Skeletal muscle tissue (tissue), 4 donors: ENCODE measurements around the gene VPS29. TPM values are rescaled to one million over a fixed set of nuclear protein-coding genes. Genes with fewer than 3 reads are reported as not detected.

Experiments used
- H3K27ac ChIP-seq: one replicate; pipeline ENCODE4 v1.7.0; 2013; ENCODE audit warnings: mild to moderate bottlenecking, low read depth, low read length, inconsistent platforms
- H3K27me3 ChIP-seq, 3 donors: one replicate each; pipeline ENCODE4 v1.7.0; 2013; ENCODE audit warnings: low read length in 3 of 3; ENCODE audit not compliant: control insufficient read depth in 3 of 3, insufficient read depth in 3 of 3
- H3K36me3 ChIP-seq, 3 donors: one replicate each; pipeline ENCODE4 v1.7.0; 2013; ENCODE audit warnings: low read length in 3 of 3; ENCODE audit not compliant: control insufficient read depth in 3 of 3, insufficient read depth in 3 of 3
- H3K4me1 ChIP-seq, 3 donors: one replicate each; pipeline ENCODE4 v1.7.0; 2013; ENCODE audit warnings: low read length in 3 of 3, mild to moderate bottlenecking in 3 of 3; ENCODE audit not compliant: control insufficient read depth in 3 of 3, insufficient read depth in 3 of 3
- H3K4me3 ChIP-seq, 3 donors: one replicate each; pipeline ENCODE4 v1.7.0; 2013; ENCODE audit warnings: low read length in 3 of 3
- H3K9ac ChIP-seq, 3 donors: one replicate each; pipeline ENCODE4 v1.7.0; 2013; ENCODE audit warnings: low read length in 3 of 3, mild to moderate bottlenecking in 3 of 3, moderate library complexity in 2 of 3, low read depth in 1 of 3
- H3K9me3 ChIP-seq, 3 donors: one replicate each; pipeline ENCODE4 v1.7.0; 2013; ENCODE audit warnings: low read length in 3 of 3; ENCODE audit not compliant: control insufficient read depth in 3 of 3
- total RNA-seq: library from RNA; depleted of rRNA; stranded (reverse); fragments of >200 nt; gene quantifications from one replicate; pipeline ENCODE4 v1.2.3, GENCODE V29; 2014
- donor health status: Osteomylitis.

VPS29 gene
- total RNA-seq, 1 donor from 2014 or later: 73.1 TPM

GRCh38 chr12:110543252-110543959 lies 41.5 kb upstream of the VPS29 start:
- H3K9ac ChIP-seq: peak overlapping the region; percentile 41 to 69 (median 65)
- no peaks in the 10 kb centered on the region for H3K27me3 ChIP-seq
- peaks cover 51 to 58% (median 56%) of the 10 kb centered on the region in 3 donors for H3K4me1 ChIP-seq
- peak overlapping the region; percentile 81 for H3K27ac ChIP-seq
- peaks cover 2 to 18% (median 7%) of the 10 kb centered on the region in 3 donors for H3K36me3 ChIP-seq
- H3K9me3 ChIP-seq: no peaks in the 10 kb centered on the region
- peak overlapping the region; percentile 5 to 46 (median 6) for H3K4me3 ChIP-seq

- Histone ChIP-seq H3K27ac (peak overlapping the region; percentile 87), H3K9me3 (no peaks in the 10 kb centered on the region), H3K4me3 (no peak overlapping the region), H3K36me3 (peaks cover 8 to 27% (median 17%) of the 10 kb centered on the region in 3 donors), H3K27me3 (no peaks in the 10 kb centered on the region), H3K9ac (peak overlapping the region in 2 of 3 donors; percentile 59 to 70), H3K4me1 (peaks cover 56 to 61% (median 60%) of the 10 kb centered on the region in 3 donors)
Observed at GRCh38 chr12:110540048-110540447, 38.1 kb upstream of the VPS29 start.

- Histone ChIP-seq H3K27me3 (no peaks in the 10 kb centered on the region), H3K27ac (peak overlapping the region; percentile 87), H3K4me3 (no peak overlapping the region), H3K9me3 (no peaks in the 10 kb centered on the region), H3K36me3 (peaks cover 8 to 27% (median 17%) of the 10 kb centered on the region in 3 donors), H3K9ac (peak overlapping the region in 2 of 3 donors; percentile 59 to 70), H3K4me1 (peaks cover 54 to 59% (median 59%) of the 10 kb centered on the region in 3 donors)
Observed at GRCh38 chr12:110538869-110539622, 37.1 kb upstream of the VPS29 start.

GRCh38 chr12:110537605-110538409 lies 35.9 kb upstream of the VPS29 start:
- peaks cover 8 to 30% (median 19%) of the 10 kb centered on the region in 3 donors for H3K36me3 ChIP-seq
- no peaks in the 10 kb centered on the region for H3K9me3 ChIP-seq
- H3K4me1 ChIP-seq: peaks cover 47 to 54% (median 48%) of the 10 kb centered on the region in 3 donors
- peak overlapping the region in 2 of 3 donors; percentile 63 to 70 for H3K9ac ChIP-seq
- H3K4me3 ChIP-seq: peak overlapping the region in 1 of 3 donors; percentile 34
- peak overlapping the region; percentile 87 for H3K27ac ChIP-seq
- H3K27me3 ChIP-seq: no peaks in the 10 kb centered on the region

- Histone ChIP-seq H3K36me3 (peaks cover 8 to 30% (median 23%) of the 10 kb centered on the region in 3 donors), H3K27ac (peak overlapping the region; percentile 87), H3K4me1 (peaks cover 46 to 55% (median 49%) of the 10 kb centered on the region in 3 donors), H3K9me3 (no peaks in the 10 kb centered on the region), H3K4me3 (no peak overlapping the region), H3K9ac (peak overlapping the region; percentile 26 to 63 (median 58)), H3K27me3 (no peaks in the 10 kb centered on the region)
Observed at GRCh38 chr12:110536834-110537604, 35.1 kb upstream of the VPS29 start.

- Histone ChIP-seq H3K4me3 (no peak overlapping the region), H3K27me3 (no peaks in the 10 kb centered on the region), H3K9me3 (no peaks in the 10 kb centered on the region), H3K4me1 (peaks cover 46 to 58% (median 49%) of the 10 kb centered on the region in 3 donors), H3K36me3 (peaks cover 10 to 35% (median 29%) of the 10 kb centered on the region in 3 donors), H3K27ac (no peak overlapping the region), H3K9ac (no peak overlapping the region)
Observed at GRCh38 chr12:110534811-110535210, 32.9 kb upstream of the VPS29 start.

GRCh38 chr12:110533607-110534006 lies 31.7 kb upstream of the VPS29 start:
- Histone ChIP-seq H3K27me3 (no peaks in the 10 kb centered on the region), H3K36me3 (peaks cover 11 to 31% (median 29%) of the 10 kb centered on the region in 3 donors), H3K9me3 (no peaks in the 10 kb centered on the region), H3K4me3 (no peak overlapping the region), H3K4me1 (peaks cover 34 to 49% (median 38%) of the 10 kb centered on the region in 3 donors), H3K27ac (no peak overlapping the region), H3K9ac (no peak overlapping the region)

GRCh38 chr12:110532644-110533043 lies 30.7 kb upstream of the VPS29 start:
- Histone ChIP-seq H3K4me1 (peaks cover 25 to 40% (median 29%) of the 10 kb centered on the region in 3 donors), H3K27ac (no peak overlapping the region)

GRCh38 chr12:110531741-110532333 lies 29.9 kb upstream of the VPS29 start:
- Histone ChIP-seq H3K4me3 (no peak overlapping the region), H3K27ac (no peak overlapping the region), H3K9ac (no peak overlapping the region), H3K36me3 (peaks cover 10 to 24% (median 23%) of the 10 kb centered on the region in 3 donors), H3K4me1 (peaks cover 21 to 35% (median 29%) of the 10 kb centered on the region in 3 donors), H3K9me3 (no peaks in the 10 kb centered on the region), H3K27me3 (no peaks in the 10 kb centered on the region)

More at GRCh38 chr12:110532644-110533043, 30.7 kb upstream of the VPS29 start:
- Histone ChIP-seq H3K4me3 (no peak overlapping the region), H3K9ac (no peak overlapping the region), H3K9me3 (no peaks in the 10 kb centered on the region), H3K27me3 (no peaks in the 10 kb centered on the region), H3K36me3 (peaks cover 11 to 25% (median 25%) of the 10 kb centered on the region in 3 donors)
